ENCODE data around the gene PRF1. TPM values are rescaled to one million over a fixed set of nuclear protein-coding genes. Genes with fewer than 3 reads are reported as not detected.

PRF1 gene
- total and polyA plus RNA-seq, 2 of the 13 experiments (the other 11 are each of a cell fraction or from before 2014, with no cell fraction given), result 1.00 to 1.4 TPM

DNA sequence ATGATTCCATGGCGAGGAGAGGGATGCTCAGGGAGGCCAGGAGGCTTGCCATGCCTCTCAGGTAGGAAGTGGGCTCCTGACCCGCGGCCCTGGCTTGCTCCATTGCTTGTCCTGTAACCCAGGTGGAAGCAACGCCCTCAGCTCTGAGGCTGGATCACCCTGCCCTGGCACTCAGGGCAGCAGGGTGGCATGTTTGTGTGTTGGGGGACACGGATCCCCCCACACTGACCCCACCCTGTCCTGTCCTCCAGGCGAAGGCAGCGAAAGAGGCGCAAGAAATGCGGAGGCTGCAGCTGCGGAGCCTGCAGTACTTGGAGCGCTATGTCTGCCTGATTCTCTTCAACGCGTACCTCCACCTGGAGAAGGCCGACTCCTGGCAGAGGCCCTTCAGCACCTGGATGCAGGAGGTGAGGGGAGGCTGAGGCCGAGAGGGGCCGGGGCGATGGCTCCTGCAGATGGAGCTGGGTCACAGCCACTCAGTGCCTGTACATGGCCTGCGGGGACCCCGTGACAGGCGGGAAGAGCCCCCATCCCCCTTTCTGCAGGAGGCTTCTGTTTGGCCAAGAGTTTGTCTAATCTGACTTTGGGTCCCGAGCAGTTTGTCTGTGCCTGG is 38.3 kb downstream of the PRF1 start:
- ATAC-seq (no peak), FAIRE-seq (no peak), DNase-seq (ENCODE audit: low spot score) (no peak)
- 68% methylated on average over 14 of the region's 21 CpGs for WGBS (ENCODE audit: low lambda C conversion rate)
- Histone ChIP-seq H4K20me1 (ENCODE audit: insufficient read depth, low read length) (no peaks in the 10 kb centered on the region), H3K79me2 (ENCODE audit: insufficient read depth, low read length) (no peaks in the 10 kb centered on the region), H3K9ac (ENCODE audit: insufficient read depth, low read depth, low read length) (no peak overlapping the region), H3K4me2 (ENCODE audit: low read depth, low read length) (no peak overlapping the region), H3K9me3 (ENCODE audit: low read length) (no peaks in the 10 kb centered on the region), H3K4me3 (replicated peaks in 1 of 3; ENCODE audit: insufficient read depth in 1 of 3, low read depth in 2 of 3, low read length in 3 of 3) (no peak overlapping the region), H2AFZ (ENCODE audit: low read length) (no peak overlapping the region), H3K27me3 (ENCODE audit: control insufficient read depth in 1 of 2, insufficient read depth in 2 of 2, low read length in 2 of 2) (peaks cover 0 to 6% of the 10 kb centered on the region in 2 experiments; a peak in 3 of 5 replicates), H3K4me1 (ENCODE audit: insufficient read depth, low read length) (peaks cover 4% of the 10 kb centered on the region; the same call in 1 of the 2 replicates), H3K27ac (ENCODE audit: extremely low read length, insufficient read depth, low read length) (no peak overlapping the region), H3K36me3 (replicated peaks in 1 of 2; ENCODE audit: control insufficient read depth in 1 of 2, insufficient read depth in 2 of 2, low read length in 2 of 2) (no peaks in the 10 kb centered on the region)
- CTCF ChIA-PET (ENCODE audit: low intra/inter-chr PET ratio, low total read pairs), result no interaction called here
- intact Hi-C loops (cut with micrococcal nuclease; ENCODE audit: unreplicated experiment), result no loop called here
- POLR2A ChIA-PET, result no interaction called here
- in situ Hi-C loops (cut with HindIII; ENCODE audit: extremely low pct_ligation_motif_present, low pct_unique_long_range_greater_than_20kb), result no loop called here
- BruUV-seq (replicated peaks), result no TSS peak
- TF ChIP-seq, protein P1, sequence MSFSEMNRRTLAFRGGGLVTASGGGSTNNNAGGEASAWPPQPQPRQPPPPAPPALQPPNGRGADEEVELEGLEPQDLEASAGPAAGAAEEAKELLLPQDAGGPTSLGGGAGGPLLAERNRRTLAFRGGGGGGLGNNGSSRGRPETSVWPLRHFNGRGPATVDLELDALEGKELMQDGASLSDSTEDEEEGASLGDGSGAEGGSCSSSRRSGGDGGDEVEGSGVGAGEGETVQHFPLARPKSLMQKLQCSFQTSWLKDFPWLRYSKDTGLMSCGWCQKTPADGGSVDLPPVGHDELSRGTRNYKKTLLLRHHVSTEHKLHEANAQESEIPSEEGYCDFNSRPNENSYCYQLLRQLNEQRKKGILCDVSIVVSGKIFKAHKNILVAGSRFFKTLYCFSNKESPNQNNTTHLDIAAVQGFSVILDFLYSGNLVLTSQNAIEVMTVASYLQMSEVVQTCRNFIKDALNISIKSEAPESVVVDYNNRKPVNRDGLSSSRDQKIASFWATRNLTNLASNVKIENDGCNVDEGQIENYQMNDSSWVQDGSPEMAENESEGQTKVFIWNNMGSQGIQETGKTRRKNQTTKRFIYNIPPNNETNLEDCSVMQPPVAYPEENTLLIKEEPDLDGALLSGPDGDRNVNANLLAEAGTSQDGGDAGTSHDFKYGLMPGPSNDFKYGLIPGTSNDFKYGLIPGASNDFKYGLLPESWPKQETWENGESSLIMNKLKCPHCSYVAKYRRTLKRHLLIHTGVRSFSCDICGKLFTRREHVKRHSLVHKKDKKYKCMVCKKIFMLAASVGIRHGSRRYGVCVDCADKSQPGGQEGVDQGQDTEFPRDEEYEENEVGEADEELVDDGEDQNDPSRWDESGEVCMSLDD (CRISPR knock-in tag; IDR thresholded peaks at IDR 0.05; ENCODE audit: borderline replicate concordance), result no peak
- TF ChIP-seq, protein P2, sequence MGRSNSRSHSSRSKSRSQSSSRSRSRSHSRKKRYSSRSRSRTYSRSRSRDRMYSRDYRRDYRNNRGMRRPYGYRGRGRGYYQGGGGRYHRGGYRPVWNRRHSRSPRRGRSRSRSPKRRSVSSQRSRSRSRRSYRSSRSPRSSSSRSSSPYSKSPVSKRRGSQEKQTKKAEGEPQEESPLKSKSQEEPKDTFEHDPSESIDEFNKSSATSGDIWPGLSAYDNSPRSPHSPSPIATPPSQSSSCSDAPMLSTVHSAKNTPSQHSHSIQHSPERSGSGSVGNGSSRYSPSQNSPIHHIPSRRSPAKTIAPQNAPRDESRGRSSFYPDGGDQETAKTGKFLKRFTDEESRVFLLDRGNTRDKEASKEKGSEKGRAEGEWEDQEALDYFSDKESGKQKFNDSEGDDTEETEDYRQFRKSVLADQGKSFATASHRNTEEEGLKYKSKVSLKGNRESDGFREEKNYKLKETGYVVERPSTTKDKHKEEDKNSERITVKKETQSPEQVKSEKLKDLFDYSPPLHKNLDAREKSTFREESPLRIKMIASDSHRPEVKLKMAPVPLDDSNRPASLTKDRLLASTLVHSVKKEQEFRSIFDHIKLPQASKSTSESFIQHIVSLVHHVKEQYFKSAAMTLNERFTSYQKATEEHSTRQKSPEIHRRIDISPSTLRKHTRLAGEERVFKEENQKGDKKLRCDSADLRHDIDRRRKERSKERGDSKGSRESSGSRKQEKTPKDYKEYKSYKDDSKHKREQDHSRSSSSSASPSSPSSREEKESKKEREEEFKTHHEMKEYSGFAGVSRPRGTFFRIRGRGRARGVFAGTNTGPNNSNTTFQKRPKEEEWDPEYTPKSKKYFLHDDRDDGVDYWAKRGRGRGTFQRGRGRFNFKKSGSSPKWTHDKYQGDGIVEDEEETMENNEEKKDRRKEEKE (IDR thresholded peaks at IDR 0.05), result no peak
- TF ChIP-seq SMAD1 (CRISPR knock-in tag; IDR thresholded peaks at IDR 0.05; ENCODE audit: borderline replicate concordance, low read depth) (no peak), ZKSCAN1 (IDR thresholded peaks at IDR 0.05; ENCODE audit: low read length) (no peak), PPARG (CRISPR knock-in tag; conservative IDR thresholded peaks at IDR 0.05) (no peak), ZNF44 (CRISPR knock-in tag; IDR thresholded peaks at IDR 0.05) (no peak), HOXD1 (CRISPR knock-in tag; IDR thresholded peaks at IDR 0.05) (no peak), NONO (IDR thresholded peaks at IDR 0.05) (no peak), NONO (CRISPR knock-in tag; conservative IDR thresholded peaks at IDR 0.05) (no peak), ZNF83 (CRISPR knock-in tag; IDR thresholded peaks at IDR 0.05; ENCODE audit: borderline replicate concordance) (no peak)
- TF ChIP-seq, protein P3, sequence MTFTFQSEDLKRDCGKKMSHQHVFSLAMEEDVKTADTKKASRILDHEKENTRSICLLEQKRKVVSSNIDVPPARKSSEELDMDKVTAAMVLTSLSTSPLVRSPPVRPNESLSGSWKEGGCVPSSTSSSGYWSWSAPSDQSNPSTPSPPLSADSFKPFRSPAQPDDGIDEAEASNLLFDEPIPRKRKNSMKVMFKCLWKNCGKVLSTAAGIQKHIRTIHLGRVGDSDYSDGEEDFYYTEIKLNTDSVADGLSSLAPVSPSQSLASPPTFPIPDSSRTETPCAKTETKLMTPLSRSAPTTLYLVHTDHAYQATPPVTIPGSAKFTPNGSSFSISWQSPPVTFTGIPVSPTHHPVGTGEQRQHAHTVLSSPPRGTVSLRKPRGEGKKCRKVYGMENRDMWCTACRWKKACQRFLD (CRISPR knock-in tag; IDR thresholded peaks at IDR 0.05; ENCODE audit: borderline replicate concordance), result no peak
- TF ChIP-seq, protein P4, sequence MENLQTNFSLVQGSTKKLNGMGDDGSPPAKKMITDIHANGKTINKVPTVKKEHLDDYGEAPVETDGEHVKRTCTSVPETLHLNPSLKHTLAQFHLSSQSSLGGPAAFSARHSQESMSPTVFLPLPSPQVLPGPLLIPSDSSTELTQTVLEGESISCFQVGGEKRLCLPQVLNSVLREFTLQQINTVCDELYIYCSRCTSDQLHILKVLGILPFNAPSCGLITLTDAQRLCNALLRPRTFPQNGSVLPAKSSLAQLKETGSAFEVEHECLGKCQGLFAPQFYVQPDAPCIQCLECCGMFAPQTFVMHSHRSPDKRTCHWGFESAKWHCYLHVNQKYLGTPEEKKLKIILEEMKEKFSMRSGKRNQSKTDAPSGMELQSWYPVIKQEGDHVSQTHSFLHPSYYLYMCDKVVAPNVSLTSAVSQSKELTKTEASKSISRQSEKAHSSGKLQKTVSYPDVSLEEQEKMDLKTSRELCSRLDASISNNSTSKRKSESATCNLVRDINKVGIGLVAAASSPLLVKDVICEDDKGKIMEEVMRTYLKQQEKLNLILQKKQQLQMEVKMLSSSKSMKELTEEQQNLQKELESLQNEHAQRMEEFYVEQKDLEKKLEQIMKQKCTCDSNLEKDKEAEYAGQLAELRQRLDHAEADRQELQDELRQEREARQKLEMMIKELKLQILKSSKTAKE (CRISPR knock-in tag; IDR thresholded peaks at IDR 0.05; ENCODE audit: borderline replicate concordance), result no peak
- TF ChIP-seq, protein P5, sequence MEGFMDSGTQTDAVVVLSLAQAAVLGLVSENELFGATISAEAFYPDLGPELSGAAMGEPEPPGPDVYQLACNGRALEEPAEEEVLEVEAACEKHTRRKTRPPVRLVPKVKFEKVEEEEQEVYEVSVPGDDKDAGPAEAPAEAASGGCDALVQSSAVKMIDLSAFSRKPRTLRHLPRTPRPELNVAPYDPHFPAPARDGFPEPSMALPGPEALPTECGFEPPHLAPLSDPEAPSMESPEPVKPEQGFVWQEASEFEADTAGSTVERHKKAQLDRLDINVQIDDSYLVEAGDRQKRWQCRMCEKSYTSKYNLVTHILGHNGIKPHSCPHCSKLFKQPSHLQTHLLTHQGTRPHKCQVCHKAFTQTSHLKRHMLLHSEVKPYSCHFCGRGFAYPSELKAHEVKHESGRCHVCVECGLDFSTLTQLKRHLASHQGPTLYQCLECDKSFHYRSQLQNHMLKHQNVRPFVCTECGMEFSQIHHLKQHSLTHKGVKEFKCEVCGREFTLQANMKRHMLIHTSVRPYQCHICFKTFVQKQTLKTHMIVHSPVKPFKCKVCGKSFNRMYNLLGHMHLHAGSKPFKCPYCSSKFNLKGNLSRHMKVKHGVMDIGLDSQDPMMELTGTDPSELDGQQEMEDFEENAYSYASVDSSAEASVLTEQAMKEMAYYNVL (CRISPR knock-in tag; IDR thresholded peaks at IDR 0.05; ENCODE audit: borderline replicate concordance), result no peak
